ENCODE results near the gene NDUFA9.

DNA sequence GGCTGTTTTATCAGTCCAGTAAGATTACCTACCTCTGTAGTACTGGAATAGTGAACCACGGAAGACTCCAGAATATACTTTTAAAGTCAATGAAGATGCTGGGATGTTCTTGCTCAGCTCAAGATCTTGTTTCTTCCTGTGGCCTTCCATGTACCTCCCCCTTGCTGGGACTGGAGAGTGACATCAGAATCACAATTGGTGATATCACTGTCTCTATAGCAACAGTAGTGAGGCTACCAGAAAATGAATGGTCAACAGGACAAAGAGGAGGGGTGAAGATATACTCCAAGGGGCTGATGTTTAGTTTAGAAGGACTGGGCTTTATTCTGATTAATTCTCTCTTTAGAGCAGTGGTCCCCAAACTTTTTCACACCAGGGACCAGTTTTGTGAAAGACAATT lies 3.9 kb upstream of the NDUFA9 start:
- TF ChIP-seq GATA2 (IDR thresholded peaks at IDR 0.05; ENCODE audit: low read depth, low read length) (no peak), GATA3 (IDR thresholded peaks at IDR 0.05; ENCODE audit: low read depth, low read length) (no peak)

Measured in SH-SY5Y (cell line).